ENCODE results near the gene SLN.

The SLN gene

GRCh38 chr11:107683807-107684206 is 28.0 kb downstream of the SLN start:
- no peak for DNase-seq (ENCODE audit: low read depth in 2 of 2)

GRCh38 chr11:107683061-107683460 is 28.8 kb downstream of the SLN start:
- DNase-seq (ENCODE audit: low read depth in 2 of 2) = no peak

- DNase-seq (ENCODE audit: low read depth in 2 of 2) = no peak
Measured at GRCh38 chr11:107682572-107682971, 29.3 kb downstream of the SLN start.

- DNase-seq (ENCODE audit: low read depth in 2 of 2) = no peak
Measured at GRCh38 chr11:107682171-107682570, 29.7 kb downstream of the SLN start.

- no peak for DNase-seq (ENCODE audit: low read depth in 2 of 2)
Measured at GRCh38 chr11:107679255-107680024, 32.4 kb downstream of the SLN start.

GRCh38 chr11:107678632-107678971 is 33.3 kb downstream of the SLN start:
- no peak for DNase-seq (ENCODE audit: low read depth in 2 of 2)

GRCh38 chr11:107677924-107678631 is 33.8 kb downstream of the SLN start:
- DNase-seq (ENCODE audit: low read depth in 2 of 2) = no peak

- no peak for DNase-seq (ENCODE audit: low read depth in 2 of 2)
Measured at GRCh38 chr11:107676336-107677057, 35.4 kb downstream of the SLN start.

GRCh38 chr11:107675902-107676301 is 36.0 kb downstream of the SLN start:
- no peak for DNase-seq (ENCODE audit: low read depth in 2 of 2)

GRCh38 chr11:107669893-107670601 is 41.8 kb downstream of the SLN start:
- no peak for DNase-seq (ENCODE audit: low read depth in 2 of 2)

GRCh38 chr11:107669191-107669740 is 42.6 kb downstream of the SLN start:
- DNase-seq (ENCODE audit: low read depth in 2 of 2) = no peak

GRCh38 chr11:107666911-107667613 is 44.8 kb downstream of the SLN start:
- DNase-seq (ENCODE audit: low read depth in 2 of 2) = no peak

- DNase-seq (ENCODE audit: low read depth in 2 of 2) = no peak
Measured at GRCh38 chr11:107665018-107665417, 46.8 kb downstream of the SLN start.

GRCh38 chr11:107661656-107662055 is 50.2 kb downstream of the SLN start:
- no peak for DNase-seq (ENCODE audit: low read depth in 2 of 2)

GRCh38 chr11:107660066-107660465 is 51.8 kb downstream of the SLN start:
- no peak for DNase-seq (ENCODE audit: low read depth in 2 of 2)

- no peak for DNase-seq (ENCODE audit: low read depth in 2 of 2)
Measured at GRCh38 chr11:107659310-107659709, 52.5 kb downstream of the SLN start.

Measured in stimulated activated CD8-positive, alpha-beta memory T cell treated with anti-CD3 and anti-CD28 coated beads, Interleukin-15, amount 100 ng/mL, for 4 hours (primary cell).